ENCODE results near the gene RAD52.
A peak's percentile ranks its signal among the peaks of the same experiment; 100 is the strongest.

Gene RAD52

DNA sequence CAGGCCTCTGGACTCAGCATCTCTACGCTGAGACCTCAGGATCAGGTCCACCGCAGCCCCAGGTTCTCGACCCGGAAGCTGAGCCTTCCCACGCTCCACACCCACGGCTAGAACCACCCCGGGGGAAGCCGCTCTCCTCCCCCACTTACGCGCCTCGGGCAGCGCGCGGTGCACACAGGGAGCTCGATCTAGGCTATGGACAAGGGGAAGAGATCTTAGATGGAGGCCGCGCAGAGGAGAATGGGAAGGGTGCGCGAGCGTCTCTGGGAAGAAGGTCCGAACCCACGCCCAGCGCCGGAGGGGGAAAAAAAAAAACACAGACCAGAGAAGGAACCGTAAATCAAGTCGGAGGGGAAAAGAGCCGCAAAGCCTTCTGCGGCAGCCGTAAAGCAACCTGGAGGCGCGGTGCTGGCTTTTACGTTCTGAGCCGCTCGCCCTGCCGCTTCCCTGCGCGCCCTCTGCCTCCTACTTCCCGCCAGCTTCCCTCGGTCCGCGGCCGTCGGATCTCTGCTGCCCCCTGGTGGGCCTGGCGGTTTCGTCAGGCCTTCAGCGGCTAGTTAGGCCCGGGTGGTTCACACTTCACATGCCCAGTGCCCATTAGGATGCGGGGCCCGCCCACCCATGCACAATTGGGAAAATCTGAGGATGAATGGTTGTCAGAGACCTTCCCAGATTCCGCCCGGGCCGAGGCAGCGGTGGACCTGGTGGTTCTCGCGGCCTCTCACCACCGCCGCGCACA, at the start of gene RAD52:
RAD52 (minus strand) TSS at position 242 of the 739 bp plus-strand sequence. CDS start 16,636 bp downstream, outside the sequence.
- DNase-seq (ENCODE audit: low spot score) = peak; percentile 96

- DNase-seq (ENCODE audit: low spot score) = no peak
Observed at GRCh38 chr12:998020-998874, 48.8 kb upstream of the RAD52 start.

DNA sequence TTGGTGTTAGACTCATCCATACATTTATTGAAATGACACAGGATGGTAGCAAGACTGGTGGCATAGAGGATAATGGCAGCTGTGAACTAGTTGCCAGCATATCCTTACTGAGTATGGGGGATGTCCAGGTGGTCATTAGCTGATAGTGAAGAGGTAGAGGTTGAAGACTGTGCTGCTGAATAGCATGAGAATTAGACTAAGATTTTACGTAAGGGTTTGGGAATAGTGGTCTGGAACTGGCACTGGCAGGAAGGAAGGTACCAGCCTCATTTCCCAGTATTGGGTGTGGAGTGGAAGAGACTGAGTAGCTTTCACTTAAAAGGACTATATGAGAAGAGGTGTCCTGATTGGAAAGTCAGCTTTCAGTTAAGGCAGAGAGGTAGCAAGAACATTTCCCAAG, 48.0 kb upstream of the RAD52 start:
- no peak for DNase-seq (ENCODE audit: low spot score)

DNA sequence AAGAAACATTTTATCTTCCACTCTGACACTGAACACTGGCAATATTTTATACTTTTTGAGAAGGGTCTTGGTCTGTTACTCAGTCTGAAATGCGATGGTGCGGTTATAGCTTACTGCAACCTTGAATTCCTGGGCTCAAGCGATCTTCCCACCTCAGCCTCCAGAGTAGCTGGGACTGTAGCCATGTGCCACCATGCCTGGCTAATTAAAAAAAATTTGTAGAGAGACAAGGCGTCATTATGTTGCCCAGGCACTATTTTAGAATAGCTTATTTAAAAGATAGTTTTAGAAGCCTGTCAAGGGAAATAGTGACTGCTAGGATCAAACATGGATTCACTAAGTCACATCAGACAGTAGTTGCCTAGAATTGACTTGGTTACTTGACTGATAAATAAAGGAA, 47.4 kb upstream of the RAD52 start:
- DNase-seq (ENCODE audit: low spot score) = no peak

DNA sequence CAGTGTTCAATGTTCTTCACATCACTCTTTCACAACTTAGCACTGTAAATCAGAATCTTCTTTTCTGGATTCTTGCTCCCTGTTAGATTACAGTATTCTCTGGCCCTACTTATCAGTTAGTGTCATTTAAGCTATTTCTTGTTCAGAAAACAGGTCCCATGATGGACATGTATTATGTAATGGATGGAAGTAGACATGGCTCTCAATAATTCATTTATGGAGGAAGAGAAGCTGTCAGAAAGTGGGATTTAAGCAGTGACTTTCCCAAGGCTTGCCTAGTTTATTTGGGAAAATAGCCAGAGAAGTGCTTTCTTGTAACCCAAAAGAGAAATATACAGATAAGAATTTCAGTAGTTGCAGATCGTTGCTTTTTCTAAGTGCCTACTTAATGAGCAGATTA, 43.2 kb upstream of the RAD52 start:
- DNase-seq (ENCODE audit: low spot score) = no peak

DNA sequence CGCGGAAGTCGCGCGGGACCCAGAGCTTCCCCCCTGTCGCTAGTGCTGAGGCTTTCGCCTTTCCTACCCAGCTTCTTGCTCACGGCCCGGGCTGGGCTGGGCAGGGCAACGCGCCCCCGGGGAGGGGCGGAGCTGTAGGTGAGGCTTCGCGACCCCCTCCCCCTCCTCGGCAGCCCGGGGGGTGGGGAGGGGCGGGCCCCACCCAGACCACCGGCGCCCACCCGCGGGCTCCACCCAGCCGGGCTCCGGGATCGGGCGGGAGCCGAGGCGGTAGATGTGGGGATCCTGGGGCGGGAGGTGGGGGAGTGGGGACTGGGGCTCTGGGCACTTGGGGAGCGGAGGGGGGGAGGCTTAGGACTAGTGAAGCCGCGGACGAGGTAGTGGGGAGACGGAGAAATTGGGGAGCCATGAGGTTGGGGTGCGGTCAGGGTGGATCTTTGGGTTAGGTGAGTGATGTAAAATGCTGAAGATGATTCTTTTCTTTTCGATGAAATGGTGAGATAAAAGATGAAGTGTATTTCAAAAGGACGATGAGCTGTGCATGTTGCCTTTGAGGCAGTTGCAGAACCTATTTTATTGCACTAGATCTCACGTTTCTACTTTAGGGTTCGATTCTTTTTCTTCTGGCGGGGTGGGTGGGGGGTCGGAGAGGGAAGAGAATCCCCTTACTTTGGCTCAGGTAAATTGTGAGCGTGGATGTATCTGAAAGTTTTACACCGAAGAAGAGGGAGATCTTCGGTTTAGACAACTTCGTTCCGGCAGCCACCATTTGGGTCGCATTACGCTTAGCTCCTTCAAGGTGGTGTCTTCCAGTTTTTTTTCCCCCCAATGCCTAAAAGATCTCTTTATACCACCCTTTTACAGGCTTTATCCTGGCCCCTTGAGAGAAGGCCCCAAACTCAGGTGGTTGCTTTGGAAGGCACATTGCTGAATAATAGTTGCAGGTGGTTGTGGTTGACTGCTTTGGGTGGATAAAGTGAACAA, 42.1 kb upstream of the RAD52 start:
- DNase-seq (ENCODE audit: low spot score) = no peak

DNA sequence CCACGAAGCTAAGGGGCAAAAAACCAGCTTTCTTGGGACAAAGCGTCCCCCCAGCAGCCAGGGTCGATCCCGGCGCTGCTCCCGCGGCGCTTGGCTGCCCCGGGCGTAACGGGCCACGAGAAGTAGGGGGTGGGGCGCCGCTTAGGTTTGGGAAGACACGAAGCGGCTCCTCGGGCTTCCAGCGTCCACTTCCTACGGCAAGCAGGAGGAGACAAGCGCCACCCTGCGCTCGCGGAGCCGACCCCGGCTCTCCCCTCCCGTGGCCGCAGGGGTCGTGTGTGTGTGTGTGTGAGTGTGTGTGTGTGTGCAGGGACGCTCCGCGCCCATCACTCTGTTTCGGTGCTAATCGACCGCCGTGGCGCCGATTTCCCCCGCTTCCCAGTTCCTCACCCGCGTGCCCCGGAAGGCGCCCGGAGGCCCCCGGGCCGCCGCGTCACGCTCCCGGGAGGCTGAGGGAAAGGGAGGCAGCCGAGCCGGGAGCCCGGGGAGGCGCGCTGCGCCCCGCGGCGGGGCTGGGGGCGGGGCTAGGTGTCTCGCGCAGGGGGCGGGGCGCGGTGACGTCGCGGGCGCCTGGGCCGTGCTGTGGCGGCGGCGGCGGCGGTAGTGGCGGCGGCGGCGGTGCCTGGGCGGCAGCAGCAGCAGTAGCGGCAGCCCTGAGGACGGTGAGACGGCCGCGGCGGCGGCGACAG, 41.3 kb upstream of the RAD52 start, which contains the start of gene ERC1:
ERC1 (plus strand) TSS at position 563 of the 689 bp plus-strand sequence. CDS start 36,681 bp downstream, outside the sequence.
- DNase-seq (ENCODE audit: low spot score) = peak; percentile 84

DNA sequence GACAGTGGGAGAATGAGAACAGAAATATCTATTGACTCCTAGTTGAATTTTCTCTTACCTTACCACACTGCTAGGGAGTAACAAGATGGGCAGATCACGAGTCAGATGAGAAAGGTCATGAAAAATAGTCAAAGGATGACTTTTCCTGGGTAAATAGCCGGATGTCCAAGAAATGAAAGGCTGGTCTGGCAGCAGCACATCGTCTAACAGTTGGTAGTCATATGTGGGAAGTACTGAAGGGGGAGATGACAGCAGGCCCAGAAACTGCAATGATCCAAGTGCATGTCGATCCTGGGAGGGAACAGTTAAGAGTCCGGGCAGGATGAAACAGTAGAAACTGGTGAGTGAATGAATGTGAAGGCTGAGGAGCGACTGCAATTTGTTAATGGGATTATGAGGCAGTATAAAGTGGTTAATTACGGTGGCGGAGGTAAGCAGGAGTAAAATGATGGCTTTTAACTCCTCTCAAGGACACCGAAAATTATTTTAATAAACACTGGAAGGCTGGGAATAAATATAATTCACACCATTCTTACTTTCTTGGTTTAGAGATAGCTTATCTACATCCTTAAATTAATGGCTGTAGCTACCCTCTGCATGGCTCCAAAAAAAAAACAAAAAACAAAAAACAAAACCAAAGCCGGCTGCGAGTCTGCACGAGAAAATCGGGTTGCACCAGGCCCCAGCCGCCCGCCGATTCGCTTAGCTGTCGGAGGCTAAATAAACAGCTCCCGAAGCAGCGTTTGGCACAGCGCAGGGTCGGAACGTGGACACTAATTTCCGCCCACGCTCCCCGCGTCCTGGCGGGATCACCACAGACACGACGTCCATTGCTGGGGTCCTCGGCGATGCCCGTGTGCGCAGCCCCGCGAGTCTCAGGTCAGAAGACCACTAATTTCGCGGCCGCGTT, 40.5 kb upstream of the RAD52 start:
- DNase-seq (ENCODE audit: low spot score) = no peak

DNA sequence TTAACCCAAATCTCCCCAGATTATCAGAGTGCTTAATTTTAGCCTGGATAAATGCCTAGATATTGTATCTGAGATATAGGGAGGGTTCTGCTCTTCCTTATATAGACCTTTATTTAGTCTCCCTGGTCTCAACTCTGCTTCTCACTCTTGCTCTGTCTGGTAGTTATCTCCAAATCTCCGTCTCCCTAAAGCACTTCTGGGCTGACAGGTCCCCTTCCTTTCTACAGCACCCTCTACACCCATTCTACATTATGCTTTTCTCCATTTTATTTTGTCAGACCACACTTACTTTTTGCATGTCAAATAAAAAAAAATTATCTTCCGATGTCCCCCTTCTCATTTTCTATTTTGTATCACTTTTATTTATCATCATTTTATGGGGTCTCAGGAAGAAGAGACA, 39.6 kb upstream of the RAD52 start:
- no peak for DNase-seq (ENCODE audit: low spot score)

DNA sequence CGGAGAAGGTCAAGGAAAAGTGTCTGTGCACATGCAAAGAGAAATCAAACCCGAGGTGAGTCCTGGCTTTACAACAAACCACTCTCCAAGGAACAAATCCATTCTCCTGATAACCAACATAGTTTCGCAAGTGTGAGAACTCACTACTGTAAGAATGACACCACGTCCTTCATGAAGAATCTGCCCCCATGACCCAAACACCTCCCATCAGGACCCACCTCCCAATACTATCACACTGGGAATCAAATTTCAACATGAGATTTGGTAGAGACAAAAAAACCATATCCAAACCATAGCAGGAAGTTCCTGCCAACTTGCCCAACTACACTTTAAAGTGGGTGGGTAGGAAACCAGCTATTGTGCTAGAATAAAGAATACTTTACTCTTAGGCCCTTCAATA, 39.2 kb upstream of the RAD52 start:
- no peak for DNase-seq (ENCODE audit: low spot score)

DNA sequence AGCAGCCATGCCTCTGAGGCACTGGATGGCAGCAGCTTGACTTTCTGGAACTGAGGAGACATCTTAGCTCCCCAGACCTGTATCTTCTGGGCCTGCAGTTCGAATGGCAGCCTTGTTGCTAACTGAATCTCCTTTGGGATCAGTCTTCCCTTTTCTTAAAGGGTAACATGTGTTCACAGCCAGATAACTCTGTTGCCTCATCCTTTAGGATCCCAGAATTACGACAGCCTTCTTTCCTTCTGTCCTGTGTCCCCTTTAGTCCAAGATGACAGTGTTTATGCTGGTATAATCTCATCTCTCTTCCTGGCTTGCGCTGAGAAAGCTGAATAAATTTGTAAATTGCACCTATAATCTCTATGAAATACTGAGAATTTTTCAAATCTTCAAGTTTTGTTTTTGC, 32.5 kb upstream of the RAD52 start:
- no peak for DNase-seq (ENCODE audit: low spot score)

DNA sequence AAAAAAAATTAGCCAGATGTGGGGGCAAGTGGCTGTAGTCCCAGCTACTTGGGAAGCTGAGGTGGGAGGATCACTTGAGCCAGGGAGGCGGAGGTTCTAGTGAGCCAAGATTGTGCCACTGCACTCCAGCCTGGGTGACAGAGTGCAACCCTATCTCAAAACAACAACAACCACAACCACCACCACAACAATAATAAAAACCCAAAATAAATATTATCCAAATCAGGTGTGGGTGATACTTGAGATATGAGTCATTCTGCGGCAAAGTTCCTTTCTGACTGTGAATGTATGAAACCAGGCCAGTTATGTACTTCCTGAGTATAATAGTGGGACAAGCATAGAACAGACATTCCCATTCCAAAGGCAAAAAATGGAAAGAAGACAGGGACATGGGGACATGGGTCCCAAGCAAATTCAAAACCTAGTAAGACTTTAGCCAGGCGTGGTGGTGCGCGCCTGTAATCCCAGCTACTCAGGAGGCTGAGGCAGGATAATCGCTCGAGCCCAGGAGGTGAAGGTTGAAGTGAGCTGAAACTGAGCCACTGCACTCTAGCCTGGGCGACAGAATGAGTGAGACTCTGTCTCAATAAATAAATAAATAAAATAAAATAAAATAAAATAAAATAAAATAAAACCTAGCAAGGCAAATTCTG, 31.8 kb upstream of the RAD52 start:
- DNase-seq (ENCODE audit: low spot score) = no peak

- DNase-seq (ENCODE audit: low spot score) = no peak
Observed at GRCh38 chr12:979349-979748, 29.9 kb upstream of the RAD52 start.

- DNase-seq (ENCODE audit: low spot score) = no peak
Observed at GRCh38 chr12:977156-977555, 27.7 kb upstream of the RAD52 start.

DNA sequence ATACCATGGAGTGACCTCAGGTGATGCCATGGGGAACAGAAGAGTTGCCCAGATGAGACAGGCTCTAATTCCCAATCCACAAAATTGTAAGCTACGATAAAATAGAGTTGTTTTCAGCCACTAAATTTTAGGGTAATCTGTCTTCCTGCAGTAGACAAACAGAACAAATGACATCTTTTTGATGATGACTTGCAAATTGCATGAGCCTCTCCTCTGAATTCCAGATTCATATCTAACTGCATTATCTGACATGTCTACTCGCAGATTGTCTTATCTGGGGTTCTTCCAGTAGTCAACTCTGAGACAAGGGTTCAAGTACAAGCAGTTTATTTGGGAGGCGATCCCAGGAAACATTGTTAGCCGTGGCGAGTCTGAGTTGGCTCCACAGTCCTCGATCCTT, 27.1 kb upstream of the RAD52 start:
- no peak for DNase-seq (ENCODE audit: low spot score)

GRCh38 chr12:974271-974862, 24.9 kb upstream of the RAD52 start:
- no peak for DNase-seq (ENCODE audit: low spot score)

GRCh38 chr12:971991-972390, 22.5 kb upstream of the RAD52 start:
- DNase-seq (ENCODE audit: low spot score) = no peak

DNA sequence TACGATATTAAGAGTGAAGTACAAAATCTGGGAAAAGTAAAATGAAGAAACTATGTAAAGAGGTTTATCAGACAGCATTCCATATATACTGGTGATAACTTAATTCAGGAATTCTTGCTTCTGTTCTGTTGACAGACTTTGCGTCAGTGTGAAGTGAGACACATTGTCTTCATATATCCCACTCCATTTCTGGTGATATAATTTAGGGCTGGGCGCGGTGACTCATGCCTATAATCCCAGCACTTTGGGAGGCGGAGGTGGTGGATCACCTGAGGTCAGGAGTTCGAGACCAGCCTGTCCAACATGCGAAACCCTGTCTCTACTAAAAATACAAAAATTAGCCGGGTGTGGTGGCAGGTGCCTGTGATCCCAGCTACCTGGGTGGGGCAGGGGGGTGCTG, 20.3 kb upstream of the RAD52 start:
- DNase-seq (ENCODE audit: low spot score) = no peak

GRCh38 chr12:968545-968944, 19.1 kb upstream of the RAD52 start:
- no peak for DNase-seq (ENCODE audit: low spot score)

Data from hematopoietic multipotent progenitor cell treated with erythropoietin and hydrocortisone succinate and interleukin-3 and kit ligand, for 17 days (in vitro differentiated cells).